ENCODE data around the gene TTC9C.
"Not testable (repeated sequence)": the region's sequence is repeated elsewhere in the genome, so short reads cannot be mapped to it uniquely, and the experiment has no call there.

Gene TTC9C, protein sequence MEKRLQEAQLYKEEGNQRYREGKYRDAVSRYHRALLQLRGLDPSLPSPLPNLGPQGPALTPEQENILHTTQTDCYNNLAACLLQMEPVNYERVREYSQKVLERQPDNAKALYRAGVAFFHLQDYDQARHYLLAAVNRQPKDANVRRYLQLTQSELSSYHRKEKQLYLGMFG

DNA sequence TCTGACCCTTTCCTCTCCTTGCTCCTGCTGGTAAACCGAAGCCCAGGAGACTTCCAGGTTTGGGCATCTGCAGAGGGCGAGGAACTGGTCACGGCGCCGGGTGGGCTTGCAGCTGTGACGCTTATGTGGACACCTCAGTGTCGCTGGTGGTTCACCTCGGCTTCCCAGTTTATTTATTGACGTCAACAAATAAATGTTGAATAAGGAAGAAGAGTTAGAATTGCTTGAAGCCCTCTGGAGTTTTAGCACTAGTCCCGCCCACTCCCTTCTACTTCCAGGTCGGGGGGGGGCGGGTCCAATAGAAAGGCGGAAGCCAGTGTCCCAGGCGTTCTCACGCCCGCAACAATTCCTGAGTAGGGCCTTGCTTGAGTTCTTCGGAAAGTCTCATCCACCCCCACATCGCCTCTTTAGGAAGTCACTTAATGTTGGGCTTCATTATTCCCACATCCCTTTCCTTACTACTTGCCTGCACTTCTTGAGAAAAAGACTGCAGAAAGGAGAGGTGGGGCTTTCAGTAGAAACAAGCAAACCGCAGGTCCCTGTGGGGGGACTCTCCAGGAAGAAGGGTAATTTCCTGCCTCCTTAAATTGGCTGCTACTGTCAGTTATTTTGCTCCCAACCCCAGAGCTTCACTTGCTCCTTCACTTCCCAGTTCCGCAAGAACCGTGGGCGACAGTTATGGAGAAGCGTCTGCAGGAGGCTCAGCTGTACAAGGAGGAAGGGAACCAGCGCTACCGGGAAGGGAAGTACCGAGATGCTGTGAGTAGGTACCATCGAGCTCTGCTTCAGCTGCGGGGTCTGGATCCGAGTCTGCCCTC is at the start of gene TTC9C:
TSS of gene TTC9C (plus strand) at position 316 of the 818 bp plus-strand sequence. CDS start at position 679, 363 bp downstream.
- peak; percentile 50 for DNase-seq (ENCODE audit: low read depth)

DNA sequence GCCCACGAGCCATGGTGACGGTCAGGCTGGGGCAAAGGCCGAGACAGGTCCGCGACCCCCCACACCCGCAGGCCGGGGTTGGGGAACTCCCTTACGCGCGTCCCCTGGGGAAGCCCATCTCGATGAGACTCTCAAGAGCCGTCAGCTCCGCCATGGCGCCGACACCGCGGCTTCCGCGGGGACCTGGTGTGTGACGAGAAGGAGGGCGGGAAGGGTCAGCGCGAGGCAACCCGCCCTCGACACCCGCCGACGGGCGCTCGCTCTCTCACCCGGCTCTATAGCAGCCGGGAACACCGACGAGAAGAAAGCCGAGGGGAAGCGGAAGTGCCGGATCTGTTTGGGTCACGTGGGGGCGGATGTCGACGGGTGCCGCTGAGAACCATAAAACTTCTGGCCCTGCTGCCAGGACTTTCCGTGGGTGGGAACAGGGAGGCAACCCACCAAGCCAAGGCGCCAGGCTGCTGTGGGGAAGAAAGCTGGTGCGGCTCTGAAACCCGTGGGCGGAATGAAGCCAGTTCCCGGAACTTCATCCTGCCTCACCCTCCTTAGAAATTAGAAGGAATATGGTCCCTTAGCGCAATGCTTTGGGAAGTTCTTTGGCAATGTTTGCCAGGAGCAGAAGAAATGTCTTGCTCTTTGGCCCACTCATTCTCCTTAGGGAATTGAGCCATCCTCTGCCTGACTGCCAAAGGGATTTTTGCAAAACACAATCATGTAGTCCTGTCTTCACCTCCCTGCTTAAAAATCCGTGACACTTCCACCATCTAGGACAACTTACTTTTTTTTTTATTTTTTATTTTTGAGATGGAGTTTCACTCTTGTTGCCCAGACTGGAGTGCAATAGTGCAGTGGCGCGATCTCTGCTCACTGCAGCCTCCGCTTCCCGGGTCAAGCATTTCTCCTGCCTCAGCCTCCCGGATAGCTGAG is 49.3 kb upstream of the TTC9C start, which contains the start of gene UBXN1:
TSS of gene UBXN1 (minus strand) at position 304 of the 927 bp plus-strand sequence. CDS start at position 154, 150 bp downstream.
- DNase-seq (ENCODE audit: low read depth), result peak; percentile 94

DNA sequence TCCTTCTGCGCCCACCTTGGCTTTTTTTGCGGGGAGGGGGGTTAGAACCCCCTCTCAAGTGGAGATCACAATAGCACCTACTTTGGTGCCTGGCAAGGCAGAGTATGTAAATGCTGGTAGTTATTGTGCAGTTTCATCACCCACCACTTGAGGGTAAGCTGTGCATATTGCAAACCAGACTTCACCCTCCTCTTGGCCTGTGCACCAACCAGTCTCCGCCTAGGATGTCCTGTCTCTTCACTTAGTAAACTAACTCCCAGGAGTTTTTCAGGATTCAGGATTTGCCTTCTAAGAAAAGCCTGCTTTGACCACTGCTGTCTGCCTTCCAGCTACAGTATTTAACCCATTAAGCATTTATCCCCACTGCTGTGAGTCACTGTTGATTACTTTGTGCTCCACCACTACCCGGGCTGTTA is 47.5 kb upstream of the TTC9C start:
- peak; percentile 65 for DNase-seq (ENCODE audit: low read depth)

DNA sequence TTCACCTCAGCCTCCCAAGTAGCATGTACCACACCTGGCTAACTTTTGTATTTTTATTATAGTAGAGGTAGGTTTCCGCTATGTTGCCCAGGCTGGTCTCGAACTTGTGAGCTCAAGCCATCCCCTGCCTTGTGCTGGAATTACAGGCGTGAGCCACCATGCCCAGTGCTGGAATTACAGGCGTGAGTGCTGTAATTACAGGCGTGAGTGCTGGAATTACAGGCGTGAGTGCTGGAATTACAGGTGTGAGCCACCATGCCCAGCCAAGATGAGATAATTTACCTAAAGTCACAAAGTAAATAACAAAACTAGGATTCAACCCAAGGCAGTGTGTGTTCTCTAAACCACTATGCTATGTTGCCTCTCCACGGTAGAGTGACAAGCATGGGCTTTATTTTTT is 45.8 kb upstream of the TTC9C start:
- DNase-seq (ENCODE audit: low read depth), result no peak

DNA sequence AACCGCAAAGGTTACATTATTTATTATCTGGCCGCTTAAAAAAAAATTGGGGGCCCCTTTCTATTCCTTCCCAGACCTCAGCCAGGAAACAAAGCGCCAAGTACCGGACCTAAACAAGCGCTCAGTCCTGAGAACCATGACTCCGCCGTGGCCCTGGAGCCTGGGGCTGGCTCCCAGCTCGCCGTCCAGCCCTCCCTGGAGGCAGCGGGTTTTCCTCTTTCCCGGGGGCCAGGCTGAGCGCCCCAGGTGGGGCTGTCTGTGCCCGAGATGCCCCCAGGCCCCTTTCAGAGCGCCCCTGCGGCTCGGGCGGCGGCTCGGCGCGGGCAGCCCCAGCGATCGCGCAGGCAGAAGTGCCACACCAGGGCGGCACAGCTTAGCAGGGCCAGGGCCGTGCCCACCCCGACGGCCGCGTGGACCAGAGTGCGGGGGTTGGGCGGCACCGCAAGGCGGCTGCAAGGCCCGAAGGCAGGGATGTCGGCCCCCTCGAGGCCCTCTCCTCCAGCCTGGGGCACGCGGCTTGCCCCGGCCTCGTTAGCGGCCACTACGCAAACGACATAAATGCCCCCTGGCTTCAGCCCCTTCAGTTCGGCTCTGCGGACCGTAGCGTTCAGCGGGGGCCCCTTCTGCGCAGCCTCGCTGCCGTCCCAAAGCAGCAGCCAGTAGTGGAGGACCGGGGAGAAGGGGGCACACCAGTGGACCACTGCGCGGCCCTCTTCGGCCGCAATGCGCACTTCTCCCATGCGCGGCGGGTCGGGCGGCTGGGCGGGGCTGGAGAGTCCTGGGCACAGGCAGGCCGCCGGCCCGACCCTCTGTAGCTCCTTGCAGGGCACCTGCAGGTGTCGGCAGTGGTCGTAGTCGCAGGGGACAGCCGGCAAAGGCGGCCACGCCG is 40.5 kb upstream of the TTC9C start:
- DNase-seq (ENCODE audit: low read depth), result no peak

DNA sequence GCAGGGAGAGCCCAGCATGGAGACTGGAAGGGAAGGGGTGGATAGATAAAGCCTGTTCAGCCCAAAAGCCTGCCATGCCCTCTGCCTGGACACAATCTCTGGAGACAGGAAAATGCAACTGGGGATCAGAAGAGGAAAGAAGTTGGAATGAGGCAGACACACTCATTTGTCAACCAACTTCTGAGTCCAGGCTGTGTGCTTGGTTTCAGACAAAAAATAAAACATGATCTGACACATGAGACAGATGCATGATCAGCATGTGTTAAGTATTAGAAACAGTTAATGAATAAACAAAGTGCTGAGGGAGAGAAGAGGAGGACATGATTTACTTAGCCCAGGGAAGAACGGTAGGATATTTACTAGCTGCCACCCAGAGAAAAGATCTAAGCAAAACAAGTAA is 39.8 kb upstream of the TTC9C start:
- no peak for DNase-seq (ENCODE audit: low read depth)

DNA sequence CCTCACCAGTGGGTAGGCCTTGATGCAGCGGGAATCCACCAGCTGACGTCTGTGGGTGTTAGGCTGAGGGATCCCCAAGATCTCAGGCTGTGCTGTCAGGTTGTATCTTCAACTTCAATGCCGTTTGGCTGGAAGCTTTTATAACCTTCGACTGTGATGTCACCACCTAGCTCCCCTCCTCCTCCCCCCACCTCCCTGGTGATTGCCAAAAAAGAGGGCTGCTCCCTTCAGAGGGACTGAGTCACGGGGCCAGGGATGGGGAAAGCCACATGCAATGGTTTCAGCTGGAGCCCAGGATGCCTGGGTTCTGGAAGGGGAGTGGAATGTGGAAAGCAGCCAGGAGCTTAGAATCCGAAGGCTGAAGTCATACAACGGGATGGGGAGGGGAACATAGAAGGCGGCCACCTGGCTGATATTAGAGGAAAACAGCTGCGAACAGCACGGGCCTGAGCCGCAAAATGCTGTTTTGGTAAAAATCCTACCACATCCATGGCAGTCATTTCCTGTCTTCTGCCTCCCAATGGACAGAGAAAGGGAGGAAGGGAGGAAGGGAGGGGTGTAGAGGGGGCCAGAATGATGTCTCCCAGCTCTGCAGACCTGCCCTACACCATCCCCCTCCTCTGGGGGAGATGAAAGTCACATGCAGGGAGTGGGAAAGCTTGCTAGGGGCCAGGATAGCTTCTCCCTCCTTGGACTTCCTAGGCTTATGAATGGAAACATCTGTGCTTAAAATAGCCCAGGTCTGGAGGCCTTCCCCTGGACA is 38.7 kb upstream of the TTC9C start, which contains the start of gene LRRN4CL:
TSS of gene LRRN4CL (minus strand) at position 110 of the 763 bp plus-strand sequence. CDS start 1,022 bp downstream, outside the sequence.
- DNase-seq (ENCODE audit: low read depth), result peak; percentile 94

DNA sequence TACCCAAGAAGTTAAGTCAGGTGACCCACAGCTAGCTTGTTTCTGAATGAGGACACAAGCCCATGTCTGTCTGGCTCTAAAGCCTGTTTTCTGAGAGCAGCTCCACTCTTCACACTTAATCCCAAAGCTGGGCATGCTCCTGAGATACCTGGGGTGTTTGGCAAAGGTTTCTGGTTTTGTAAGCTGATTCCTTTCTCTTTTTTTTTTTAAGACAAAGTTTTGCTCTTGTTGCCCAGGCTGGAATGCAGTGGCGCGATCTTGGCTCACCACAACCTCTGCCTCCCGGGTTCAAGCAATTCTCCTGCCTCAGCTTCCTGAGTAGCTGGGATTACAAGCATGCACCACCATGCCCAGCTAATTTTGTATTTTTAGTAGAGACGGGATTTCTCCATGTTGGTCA is 34.7 kb upstream of the TTC9C start:
- not testable (repeated sequence) for DNase-seq (ENCODE audit: low read depth)

DNA sequence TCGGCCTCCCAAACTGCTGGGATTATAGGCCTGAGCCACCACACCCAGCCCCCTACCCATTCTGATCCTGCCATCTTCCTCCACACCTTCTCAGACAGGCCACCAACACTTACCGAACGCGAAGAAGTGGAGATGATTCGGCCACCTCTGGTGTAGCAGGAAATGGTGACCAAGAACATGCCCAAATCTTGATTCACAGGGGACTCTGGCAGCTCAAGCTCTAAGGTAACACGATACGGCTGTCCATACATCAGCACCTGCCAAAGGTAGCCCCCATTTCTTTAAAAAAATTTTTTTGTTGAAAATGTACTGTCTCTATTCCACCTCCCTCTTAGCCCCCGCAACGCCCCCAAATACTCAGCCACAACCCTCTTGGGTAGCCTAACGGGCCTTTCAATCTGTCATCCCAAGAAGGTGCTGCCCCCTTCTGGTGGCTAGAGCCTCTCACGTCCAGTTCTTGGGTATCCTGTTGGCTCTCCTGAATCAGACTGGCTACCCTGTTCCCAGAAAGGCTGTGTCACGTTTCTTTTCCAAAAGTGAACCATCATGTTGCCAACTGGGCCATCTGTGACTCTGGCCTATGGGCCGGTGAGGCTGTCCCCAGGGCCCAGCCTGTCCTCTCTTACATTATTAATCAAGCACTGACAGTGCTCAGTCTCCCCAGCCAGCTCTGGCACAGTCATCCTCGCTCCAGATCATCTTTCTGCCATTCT is 33.7 kb upstream of the TTC9C start:
- no peak for DNase-seq (ENCODE audit: low read depth)

DNA sequence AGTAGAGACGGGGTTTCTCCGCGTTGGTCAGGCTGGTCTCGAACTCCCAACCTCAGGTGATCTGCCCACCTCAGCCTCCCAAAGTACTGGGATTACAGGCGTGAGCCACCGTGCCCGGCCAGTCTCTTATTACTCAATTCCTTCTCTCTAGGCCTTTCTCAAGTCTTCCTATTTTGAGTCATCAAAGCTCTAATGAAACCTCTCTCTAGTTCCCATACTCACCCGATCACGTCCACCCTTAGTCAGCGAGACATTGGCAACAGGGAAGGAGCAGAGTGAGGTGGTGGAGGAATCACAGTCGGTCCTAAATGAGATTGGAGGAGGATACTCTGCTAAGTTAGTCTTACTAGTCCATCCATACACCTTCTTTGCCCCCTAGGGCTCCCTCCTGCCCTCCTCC is 26.0 kb upstream of the TTC9C start:
- no peak for DNase-seq (ENCODE audit: low read depth)

DNA sequence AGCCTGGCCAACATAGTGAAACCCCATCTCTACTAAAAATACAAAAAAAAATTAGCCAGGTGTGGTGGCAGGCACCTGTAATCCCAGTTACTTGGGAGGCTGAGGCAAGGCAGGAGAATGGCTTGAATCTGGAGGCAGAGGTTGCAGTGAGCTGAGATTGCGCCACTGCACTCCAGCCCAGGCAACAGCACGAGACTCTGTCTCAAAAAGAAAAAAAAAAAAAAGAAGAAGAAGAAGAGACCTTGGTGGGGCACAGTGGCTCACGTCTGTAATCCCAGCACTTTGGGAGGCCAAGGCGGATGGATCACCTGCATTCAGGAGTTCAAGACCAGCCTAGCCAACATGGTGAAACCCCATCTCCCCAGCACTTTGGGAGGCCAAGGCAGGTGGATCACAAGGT is 24.4 kb upstream of the TTC9C start:
- DNase-seq (ENCODE audit: low read depth), result not testable (repeated sequence)

DNA sequence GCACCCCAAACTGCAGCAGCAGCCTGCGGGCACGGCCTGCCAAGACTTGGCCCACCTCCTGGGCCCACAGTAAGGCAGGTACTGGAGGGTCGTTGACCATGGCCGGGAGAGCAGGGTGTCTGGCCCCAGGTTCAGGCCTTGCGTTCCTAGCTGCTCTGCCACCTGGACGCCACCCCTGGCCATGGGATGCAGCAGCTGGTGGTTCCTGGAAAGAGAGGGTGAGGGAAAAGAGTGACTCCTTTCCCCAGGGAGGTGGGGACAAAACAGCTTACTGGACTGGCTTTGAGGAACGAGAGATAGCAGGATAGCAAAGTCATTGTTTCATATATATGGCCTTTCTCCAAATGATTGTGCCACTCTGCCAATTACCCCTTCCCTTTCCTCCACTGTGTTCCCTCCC is 22.9 kb upstream of the TTC9C start:
- DNase-seq (ENCODE audit: low read depth), result no peak

DNA sequence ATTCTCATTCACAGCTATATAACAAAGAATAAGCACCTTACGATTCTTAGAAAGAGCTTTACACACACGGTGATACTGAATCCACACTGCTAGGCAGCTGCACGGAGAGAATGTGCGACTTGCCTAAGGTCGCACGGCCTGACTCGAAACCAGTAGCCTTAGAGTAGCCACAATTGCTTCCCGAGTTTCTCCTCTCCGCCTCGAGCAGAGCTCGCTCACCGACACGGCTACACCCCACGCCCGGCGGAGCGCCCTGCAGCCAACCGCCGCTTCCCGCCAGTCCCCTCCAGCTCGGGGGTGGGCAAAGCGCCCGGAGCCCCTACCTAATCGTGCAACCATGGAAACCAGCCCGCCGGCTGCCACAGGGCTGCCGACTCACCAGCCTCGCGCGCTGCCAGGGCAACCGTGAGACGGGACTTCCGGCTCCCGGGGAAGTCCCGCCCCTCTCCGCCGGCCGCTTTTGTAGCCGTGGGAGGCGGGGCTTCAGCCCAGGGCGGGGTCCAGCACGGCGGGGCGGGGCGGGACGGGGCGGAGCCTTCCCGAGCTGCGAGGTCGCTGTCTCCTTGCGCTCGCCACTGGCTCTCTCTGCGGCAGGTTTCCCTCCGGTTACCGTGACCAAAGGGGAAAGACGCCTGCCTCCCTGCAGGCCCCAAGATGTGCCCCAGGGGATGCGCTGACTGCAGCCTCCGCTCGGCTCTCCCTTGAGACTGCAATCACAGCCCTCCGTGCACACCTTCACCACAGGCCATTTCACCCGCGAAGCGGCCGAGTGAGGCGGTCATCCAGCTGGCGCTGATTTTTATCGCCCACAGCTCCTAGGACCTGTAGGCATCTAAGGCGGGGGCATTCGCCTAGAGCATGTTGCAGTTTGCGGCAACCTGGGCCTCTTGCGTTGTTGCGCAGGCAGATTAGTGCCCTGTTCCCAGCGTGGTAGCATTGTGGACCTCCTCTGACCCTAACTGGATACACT is 22.1 kb upstream of the TTC9C start:
- no peak for DNase-seq (ENCODE audit: low read depth)

DNA sequence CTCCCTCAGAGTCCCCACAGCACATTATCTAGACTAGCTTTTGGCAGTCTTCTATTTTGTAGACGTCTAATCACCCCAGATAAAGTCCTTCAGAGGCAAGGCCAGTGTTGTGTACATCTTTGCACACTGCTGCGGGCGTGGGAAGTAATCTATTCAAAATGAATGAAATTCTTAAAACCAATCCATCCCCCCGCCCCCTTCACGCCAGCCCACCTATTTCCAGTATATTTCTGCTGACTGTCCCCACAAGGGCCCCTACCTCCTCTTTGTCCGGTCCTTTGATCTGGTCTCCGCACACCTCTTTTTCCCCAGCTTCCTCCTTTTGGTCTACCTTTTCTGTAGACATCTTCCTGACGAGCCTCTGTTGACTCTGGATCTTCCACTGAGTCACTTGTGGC is 21.4 kb upstream of the TTC9C start:
- no peak for DNase-seq (ENCODE audit: low read depth)

DNA sequence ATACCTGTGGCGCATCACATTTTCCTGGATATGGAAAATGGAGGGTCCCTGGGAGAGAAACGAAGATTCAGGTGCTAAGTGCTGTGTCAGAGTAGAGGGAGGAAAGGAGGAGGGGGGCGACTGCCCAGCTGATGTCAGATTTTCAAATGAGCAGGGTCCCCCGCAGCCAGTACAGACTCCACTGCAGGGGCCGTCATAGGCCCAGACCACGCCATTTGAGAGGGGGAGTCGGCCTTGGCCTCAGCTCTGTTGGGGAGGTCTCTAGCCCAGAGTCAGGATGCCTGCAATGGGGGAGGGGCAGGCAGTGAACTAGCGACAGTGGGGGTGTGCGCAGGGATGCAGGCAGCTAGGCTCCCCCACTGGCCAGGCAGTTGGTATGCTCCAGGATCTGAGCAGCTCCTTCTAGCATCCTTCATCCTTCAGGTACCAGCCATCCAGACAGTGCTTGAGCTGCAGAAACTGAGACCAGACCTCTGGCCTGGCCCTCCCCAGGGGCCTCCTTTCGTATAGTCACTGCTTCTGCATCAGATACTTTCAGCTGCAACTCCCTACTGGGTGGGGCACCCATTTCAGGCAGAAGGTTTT is 20.9 kb upstream of the TTC9C start, which contains the start of the genes BSCL2 and GNG3:
TSS of gene BSCL2 (minus strand) at position 148 of the 585 bp plus-strand sequence. CDS start 229 bp downstream, outside the sequence.
TSS of gene GNG3 (plus strand) at position 400 of the 585 bp plus-strand sequence. CDS start 620 bp downstream, outside the sequence.
- no peak for DNase-seq (ENCODE audit: low read depth)

DNA sequence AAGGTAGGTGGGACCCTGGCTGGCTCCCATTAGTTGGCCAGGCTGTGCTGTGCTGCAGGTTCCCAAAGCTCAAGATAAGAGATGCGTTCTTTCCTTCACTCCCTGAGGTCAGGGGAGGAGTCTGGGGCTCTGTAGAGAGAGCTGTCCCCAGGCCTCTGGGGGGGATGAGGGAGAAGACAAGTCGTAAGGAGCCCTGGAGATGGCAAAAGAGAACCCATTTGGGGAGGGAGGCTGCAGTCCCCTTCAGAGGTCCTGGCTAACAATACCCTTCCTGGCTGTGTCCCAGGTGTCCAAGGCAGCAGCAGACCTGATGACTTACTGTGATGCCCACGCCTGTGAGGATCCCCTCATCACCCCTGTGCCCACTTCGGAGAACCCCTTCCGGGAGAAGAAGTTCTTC is 19.9 kb upstream of the TTC9C start:
- no peak for DNase-seq (ENCODE audit: low read depth)

DNA sequence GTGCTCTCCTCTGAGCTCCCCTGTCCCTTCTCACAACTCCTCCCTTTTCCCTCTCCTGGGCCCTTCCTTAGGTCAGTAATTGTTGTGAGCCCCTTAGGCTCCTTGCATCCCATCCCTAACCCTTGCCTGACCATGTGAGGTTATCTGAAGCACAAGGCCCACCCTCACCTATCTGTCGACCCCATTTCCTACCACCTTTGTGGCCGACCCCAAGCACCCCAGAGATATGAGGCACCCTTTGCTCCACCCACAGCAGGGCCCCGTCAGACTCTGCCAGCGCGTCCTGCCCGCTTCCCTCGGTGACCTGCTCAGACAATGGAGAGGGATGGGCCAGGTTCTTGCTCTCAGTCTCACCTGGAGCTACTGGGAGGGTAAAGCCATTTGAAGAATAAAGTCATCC is 19.5 kb upstream of the TTC9C start:
- no peak for DNase-seq (ENCODE audit: low read depth)

Data from GM04503 (cell line).